Liver (tissue), 9 donors: ENCODE measurements around the gene NAPSA. TPM values are rescaled to one million over a fixed set of nuclear protein-coding genes. Genes with fewer than 3 reads are reported as not detected.

ENCODE experiments used
- DNase-seq: peaks from one replicate; pipeline ENCODE4 v3.0.0-alpha.2; 2017; ENCODE audit warnings: low spot score
- H3K27ac ChIP-seq, 2 donors: one replicate each; pipeline ENCODE4 v1.7.0; 2013; ENCODE audit warnings: inconsistent platforms in 2 of 2, low read length in 2 of 2, control low read depth in 1 of 2, low read depth in 1 of 2, mild to moderate bottlenecking in 1 of 2
- H3K27me3 ChIP-seq, 4 donors: one replicate each; pipeline versions ENCODE4 v1.6.1 to v1.7.0; 2013; ENCODE audit warnings: low read length in 3 of 4, inconsistent platforms in 1 of 4, mild to moderate bottlenecking in 1 of 4, moderate library complexity in 1 of 4; ENCODE audit not compliant: control insufficient read depth in 4 of 4, insufficient read depth in 4 of 4
- H3K36me3 ChIP-seq, 4 donors: one replicate each; pipeline versions ENCODE4 v1.6.1 to v1.7.0; 2013; ENCODE audit warnings: low read length in 3 of 4, mild to moderate bottlenecking in 3 of 4, low read depth in 1 of 4, moderate library complexity in 1 of 4; ENCODE audit not compliant: control insufficient read depth in 4 of 4, insufficient read depth in 3 of 4
- H3K4me1 ChIP-seq, 4 donors: one replicate each; pipeline versions ENCODE4 v1.6.1 to v1.7.0; 2013; ENCODE audit warnings: low read length in 3 of 4, mild to moderate bottlenecking in 3 of 4, moderate library complexity in 1 of 4; ENCODE audit not compliant: control insufficient read depth in 4 of 4, insufficient read depth in 4 of 4
- H3K4me3 ChIP-seq, 3 donors: one replicate each; pipeline versions ENCODE4 v1.6.1 to v1.7.0; 2013; ENCODE audit warnings: low read length in 3 of 3, control low read depth in 1 of 3, low read depth in 1 of 3, mild to moderate bottlenecking in 1 of 3
- H3K9ac ChIP-seq, 2 donors: one replicate each; pipeline ENCODE4 v1.7.0; 2013; ENCODE audit warnings: low read length in 2 of 2, mild to moderate bottlenecking in 2 of 2, moderate library complexity in 2 of 2, control low read depth in 1 of 2, low read depth in 1 of 2
- H3K9me3 ChIP-seq, 4 donors: one replicate each; pipeline versions ENCODE4 v1.6.1 to v1.7.0; 2013; ENCODE audit warnings: low read length in 3 of 4; ENCODE audit not compliant: control insufficient read depth in 4 of 4
- FOXA2 ChIP-seq: IDR thresholded peaks from 2 replicates; pipeline ENCODE4 v1.6.1; 2016; ENCODE audit warnings: antibody characterized with exemption
- HNF4A ChIP-seq, 2 donors: conservative IDR thresholded peaks; 2 replicates each; pipeline ENCODE4 v1.6.1; 2016; ENCODE audit warnings: antibody characterized with exemption in 2 of 2, mild to moderate bottlenecking in 2 of 2
- MAX ChIP-seq: IDR thresholded peaks from 2 replicates; pipeline ENCODE4 v1.6.1; 2016; ENCODE audit warnings: antibody characterized with exemption
- NR2F2 ChIP-seq: IDR thresholded peaks from 2 replicates; pipeline ENCODE4 v1.6.1; 2016; ENCODE audit warnings: antibody characterized with exemption
- REST ChIP-seq: IDR thresholded peaks from 2 replicates; pipeline ENCODE4 v1.6.1; 2016; ENCODE audit warnings: antibody characterized with exemption, mild to moderate bottlenecking
- RXRA ChIP-seq, 2 donors: IDR thresholded peaks; 2 replicates each; pipeline ENCODE4 v1.6.1; 2017 to 2018; ENCODE audit warnings: antibody characterized with exemption in 2 of 2, mild to moderate bottlenecking in 1 of 2
- SP1 ChIP-seq: IDR thresholded peaks from 2 replicates; pipeline ENCODE4 v1.6.1; 2018; ENCODE audit warnings: antibody characterized with exemption, mild to moderate bottlenecking
- TAF1 ChIP-seq: conservative IDR thresholded peaks from 2 replicates; pipeline ENCODE4 v1.6.1; 2016; ENCODE audit warnings: antibody characterized with exemption, mild to moderate bottlenecking
- YY1 ChIP-seq: IDR thresholded peaks from 2 replicates; pipeline ENCODE4 v1.6.1; 2016; ENCODE audit warnings: antibody characterized with exemption, mild to moderate bottlenecking
- ZBTB33 ChIP-seq: IDR thresholded peaks from 2 replicates; pipeline ENCODE4 v1.6.1; 2016; ENCODE audit warnings: antibody characterized with exemption
- WGBS: extraction: QIAGEN DNeasy Blood & Tissue Kit; methylation state at CpG from one replicate; pipeline ENCODE4 v1.1.7; 2013; 5-methylcytosine and 5-hydroxymethylcytosine counted together
- polyA plus RNA-seq, 2 donors: library from polyadenylated mRNA; stranded (reverse) in 1 of 2; unstranded in 1 of 2; fragments of 200-250 nt in 1 of 2; fragments of >200 nt in 1 of 2; fragmentation: Nextera tagmentation in 1 of 2; extraction: Ambion mirVana in 1 of 2; gene quantifications; one replicate each; pipeline versions ENCODE4 v1.2.1 to v1.2.3, GENCODE V29; 2013 to 2015
- total RNA-seq, 2 donors: library from RNA; depleted of rRNA; stranded (reverse); fragments of >200 nt; gene quantifications; one replicate each; pipeline ENCODE4 v1.2.3, GENCODE V29; 2014
- TF ChIP-seq, protein P1 (sequence below): IDR thresholded peaks from 2 replicates; pipeline ENCODE4 v1.6.1; 2016; ENCODE audit warnings: antibody characterized with exemption
- donor health status: healthy.
- donor health status: healthy.
- donor health status: healthy.
- donor health status: healthy.
- donor health status: healthy.

NAPSA gene
- total and polyA plus RNA-seq, 4 donors, result 0.28 to 0.74 (median 0.54) TPM

- Histone ChIP-seq H3K27ac (no peak overlapping the region), H3K9me3 (no peaks in the 10 kb centered on the region), H3K36me3 (peaks cover 15 to 49% (median 26%) of the 10 kb centered on the region in 4 donors), H3K27me3 (no peaks in the 10 kb centered on the region), H3K9ac (no peak overlapping the region), H3K4me3 (no peak overlapping the region), H3K4me1 (peaks cover 0 to 5% (median 4%) of the 10 kb centered on the region in 4 donors)
- DNase-seq, result no peak
- TF ChIP-seq HNF4A (conservative IDR thresholded peaks at IDR 0.05) (no peak), RXRA (IDR thresholded peaks at IDR 0.05) (no peak), REST (no peak), NR2F2 (no peak), FOXA2 (no peak), ZBTB33 (no peak), SP1 (no peak), MAX (no peak), YY1 (no peak), TAF1 (no peak)
- WGBS, result 97% methylated on average over 11 of the region's 11 CpGs
Measured at GRCh38 chr19:50379602-50380001, 14.2 kb upstream of the NAPSA start.

DNA sequence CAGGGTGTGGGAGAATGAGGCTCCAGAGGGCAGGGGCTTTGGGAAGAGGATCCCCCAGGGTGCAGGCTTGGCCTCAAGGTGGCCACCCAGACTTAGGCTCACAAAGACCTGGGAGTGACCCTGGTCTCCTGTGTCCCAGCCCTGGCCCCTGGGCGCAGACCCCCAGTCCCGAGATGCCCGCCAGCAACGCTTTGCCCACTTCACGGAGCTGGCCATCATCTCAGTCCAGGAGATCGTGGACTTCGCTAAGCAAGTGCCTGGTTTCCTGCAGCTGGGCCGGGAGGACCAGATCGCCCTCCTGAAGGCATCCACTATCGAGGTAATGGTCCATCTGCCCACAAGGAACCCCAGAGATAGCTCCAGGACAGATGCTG, 13.4 kb upstream of the NAPSA start:
- 95% methylated on average over 10 of the region's 10 CpGs for WGBS
- no peak overlapping the region for H3K9ac ChIP-seq
- H3K27me3 ChIP-seq, result no peaks in the 10 kb centered on the region
- no peak overlapping the region for H3K27ac ChIP-seq
- TF ChIP-seq YY1 (no peak), NR2F2 (no peak), RXRA (IDR thresholded peaks at IDR 0.05) (no peak), TAF1 (no peak), ZBTB33 (no peak)
- TF ChIP-seq, protein P1, sequence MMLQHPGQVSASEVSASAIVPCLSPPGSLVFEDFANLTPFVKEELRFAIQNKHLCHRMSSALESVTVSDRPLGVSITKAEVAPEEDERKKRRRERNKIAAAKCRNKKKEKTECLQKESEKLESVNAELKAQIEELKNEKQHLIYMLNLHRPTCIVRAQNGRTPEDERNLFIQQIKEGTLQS, result no peak
- no peak overlapping the region for H3K4me3 ChIP-seq
- no peaks in the 10 kb centered on the region for H3K9me3 ChIP-seq
- no peak for DNase-seq
- peaks cover 0 to 3% (median 2%) of the 10 kb centered on the region in 4 donors for H3K4me1 ChIP-seq
- H3K36me3 ChIP-seq, result peaks cover 15 to 49% (median 26%) of the 10 kb centered on the region in 4 donors
